ENCODE data around the gene PRDX6. TPM values are rescaled to one million over a fixed set of nuclear protein-coding genes. Genes with fewer than 3 reads are reported as not detected.

Gene PRDX6
- total RNA-seq, 2 experiments from 2014 or later = 109 to 148 TPM

GRCh38 chr1:173488001-173488400 lies 10.9 kb downstream of the PRDX6 start:
- no peaks in the 10 kb centered on the region for H3K4me1 ChIP-seq (ENCODE audit: insufficient read depth, low read length, poor library complexity, severe bottlenecking)
- no peaks in the 10 kb centered on the region for H3K9me2 ChIP-seq (ENCODE audit: insufficient read depth, low read length)
- intact Hi-C loops (cut with micrococcal nuclease; ENCODE audit: unreplicated experiment) = no loop called here
- no peak overlapping the region for H3K27ac ChIP-seq (ENCODE audit: low read depth, low read length, poor library complexity, severe bottlenecking)
- H2AFZ ChIP-seq (ENCODE audit: low read length) = no peak overlapping the region
- no peak overlapping the region for H3K4me3 ChIP-seq (ENCODE audit: low read depth, low read length, poor library complexity, severe bottlenecking)
- TF ChIP-seq EZH2phosphoT487 (IDR thresholded peaks at IDR 0.05; ENCODE audit: borderline replicate concordance, low read depth, low read length) = no peak
- no peak for TF ChIP-seq CTCF (conservative IDR thresholded peaks at IDR 0.05; ENCODE audit: low read length)
- no peaks in the 10 kb centered on the region for H3K79me2 ChIP-seq (ENCODE audit: insufficient read depth, low read depth, low read length)
- POLR2A ChIA-PET = interaction anchor here (0.6 to 1.3 kb wide), 5 partner anchors 9 to 339 kb away, joined by 3 to 5 read pairs (median 3); no protein-coding TSS in a partner anchor
- no TSS peak for BruUV-seq (replicated peaks)
- no peak for DNase-seq (ENCODE audit: low spot score)
- peaks cover 68% of the 10 kb centered on the region for H3K36me3 ChIP-seq (ENCODE audit: insufficient read depth, low read length)
- CTCF ChIA-PET (ENCODE audit: unreplicated experiment) = no interaction called here
- no peaks in the 10 kb centered on the region for H4K20me1 ChIP-seq (ENCODE audit: insufficient read depth, low read length)
- no peak overlapping the region for H3K4me2 ChIP-seq (ENCODE audit: low read length)
- no peaks in the 10 kb centered on the region for H3K9me3 ChIP-seq (ENCODE audit: low read length)

- Histone ChIP-seq H3K27ac (ENCODE audit: low read depth, low read length, poor library complexity, severe bottlenecking) (no peak overlapping the region), H2AFZ (ENCODE audit: low read length) (no peak overlapping the region), H3K9me2 (ENCODE audit: insufficient read depth, low read length) (no peaks in the 10 kb centered on the region), H3K4me1 (ENCODE audit: insufficient read depth, low read length, poor library complexity, severe bottlenecking) (no peaks in the 10 kb centered on the region), H3K4me2 (ENCODE audit: low read length) (no peak overlapping the region), H3K36me3 (ENCODE audit: insufficient read depth, low read length) (peaks cover 59% of the 10 kb centered on the region), H3K79me2 (ENCODE audit: insufficient read depth, low read depth, low read length) (no peaks in the 10 kb centered on the region), H3K9me3 (ENCODE audit: low read length) (no peaks in the 10 kb centered on the region), H3K4me3 (ENCODE audit: low read depth, low read length, poor library complexity, severe bottlenecking) (no peak overlapping the region), H4K20me1 (ENCODE audit: insufficient read depth, low read length) (no peaks in the 10 kb centered on the region)
- BruUV-seq (replicated peaks) = no TSS peak
- TF ChIP-seq CTCF (conservative IDR thresholded peaks at IDR 0.05; ENCODE audit: low read length) (no peak), EZH2phosphoT487 (IDR thresholded peaks at IDR 0.05; ENCODE audit: borderline replicate concordance, low read depth, low read length) (no peak)
- ChIA-PET POLR2A (no interaction called here), CTCF (ENCODE audit: unreplicated experiment) (no interaction called here)
- no peak for DNase-seq (ENCODE audit: low spot score)
- intact Hi-C loops (cut with micrococcal nuclease; ENCODE audit: unreplicated experiment) = no loop called here
Observed at GRCh38 chr1:173489149-173489600, 12.0 kb downstream of the PRDX6 start.

GRCh38 chr1:173489929-173490328 lies 12.8 kb downstream of the PRDX6 start:
- H3K4me1 ChIP-seq (ENCODE audit: insufficient read depth, low read length, poor library complexity, severe bottlenecking) = no peaks in the 10 kb centered on the region
- BruUV-seq (replicated peaks) = no TSS peak
- TF ChIP-seq EZH2phosphoT487 (IDR thresholded peaks at IDR 0.05; ENCODE audit: borderline replicate concordance, low read depth, low read length) (no peak), CTCF (conservative IDR thresholded peaks at IDR 0.05; ENCODE audit: low read length) (no peak)

More at GRCh38 chr1:173489929-173490328, 12.8 kb downstream of the PRDX6 start:
- Histone ChIP-seq H4K20me1 (ENCODE audit: insufficient read depth, low read length) (no peaks in the 10 kb centered on the region), H3K4me2 (ENCODE audit: low read length) (no peak overlapping the region), H3K27ac (ENCODE audit: low read depth, low read length, poor library complexity, severe bottlenecking) (no peak overlapping the region), H3K79me2 (ENCODE audit: insufficient read depth, low read depth, low read length) (no peaks in the 10 kb centered on the region), H3K4me3 (ENCODE audit: low read depth, low read length, poor library complexity, severe bottlenecking) (no peak overlapping the region), H3K9me2 (ENCODE audit: insufficient read depth, low read length) (no peaks in the 10 kb centered on the region), H3K36me3 (ENCODE audit: insufficient read depth, low read length) (peaks cover 51% of the 10 kb centered on the region), H3K9me3 (ENCODE audit: low read length) (no peaks in the 10 kb centered on the region), H2AFZ (ENCODE audit: low read length) (no peak overlapping the region)
- POLR2A ChIA-PET = interaction anchor here (2.2 kb wide), 1 partner anchor 11 kb away, joined by 6 read pairs; no protein-coding TSS in a partner anchor
- DNase-seq (ENCODE audit: low spot score) = no peak
- CTCF ChIA-PET (ENCODE audit: unreplicated experiment) = no interaction called here
- intact Hi-C loops (cut with micrococcal nuclease; ENCODE audit: unreplicated experiment) = no loop called here

All from OCI-LY7 (cell line).